ENCODE data around the gene KYNU.

- TF ChIP-seq CTCF (IDR thresholded peaks at IDR 0.05) (no peak), EP300 (IDR thresholded peaks at IDR 0.05) (no peak)
Measured at GRCh38 chr2:142893241-142893640, 15.8 kb downstream of the KYNU start.

Measured in tibial nerve (tissue), 4 donors.